SU-DHL-6 (cell line): ENCODE data around the gene ANGPTL8.

Experiments used
- H2AFZ ChIP-seq: fragments of 200-600 bp; sonication (generic); 2 replicates; pipeline ENCODE4 v1.6.1; 2014; ENCODE audit warnings: low read depth, mild to moderate bottlenecking, moderate library complexity, mixed read lengths, antibody characterized with exemption, low read length; ENCODE audit not compliant: severe bottlenecking
- H3F3A ChIP-seq: fragments of 200-600 bp; shearing (Covaris generic); 2 replicates; pipeline ENCODE4 v1.6.0; 2016; ENCODE audit warnings: antibody characterized with exemption, mild to moderate bottlenecking; ENCODE audit not compliant: insufficient read depth
- H3K27ac ChIP-seq: fragments of 200-600 bp; sonication (generic); 2 replicates; pipeline ENCODE4 v1.5.1; 2016; ENCODE audit warnings: low read depth, mild to moderate bottlenecking, low read length, moderate library complexity, mixed read lengths
- H3K27me3 ChIP-seq: fragments of 200-600 bp; sonication (generic), shearing (Covaris generic); 2 replicates; pipeline ENCODE4 v1.6.0; 2014; ENCODE audit warnings: mild to moderate bottlenecking, low read length
- H3K36me3 ChIP-seq: fragments of 200-600 bp; sonication (generic); 2 replicates; pipeline ENCODE4 v1.6.1; 2014; ENCODE audit warnings: mild to moderate bottlenecking, low read length, mixed read lengths
- H3K4me2 ChIP-seq: fragments of 300-600, 200-600 bp; shearing (Covaris generic), sonication (generic); 2 replicates; pipeline ENCODE4 v1.6.0; 2014; ENCODE audit warnings: low read length, low read depth, mild to moderate bottlenecking; ENCODE audit not compliant: poor library complexity, severe bottlenecking
- H3K4me3 ChIP-seq: fragments of 200-600 bp; sonication (generic); 2 replicates; pipeline ENCODE4 v1.5.1; 2014; ENCODE audit warnings: antibody characterized with exemption, low read length, mild to moderate bottlenecking, mixed read lengths; ENCODE audit not compliant: insufficient read depth, poor library complexity, severe bottlenecking
- H3K79me2 ChIP-seq: fragments of 200-600 bp; sonication (generic); 2 replicates; pipeline ENCODE4 v1.6.1; 2014; ENCODE audit warnings: mild to moderate bottlenecking, low read length, moderate library complexity; ENCODE audit not compliant: insufficient read depth
- H3K9ac ChIP-seq: fragments of 200-600 bp; sonication (generic); 2 replicates; pipeline ENCODE4 v1.7.0; 2014; ENCODE audit warnings: mild to moderate bottlenecking, low read length
- H3K9me2 ChIP-seq: fragments of 200-600 bp; sonication (generic); replicated peaks from 2 replicates; pipeline ENCODE4 v1.6.1; 2014; ENCODE audit warnings: low read length; ENCODE audit not compliant: insufficient read depth
- H3K9me3 ChIP-seq: fragments of 200-600 bp; sonication (generic); 2 replicates; pipeline ENCODE4 v1.6.1; 2014; ENCODE audit warnings: low read length, mixed read lengths; ENCODE audit not compliant: insufficient read depth
- H4K20me1 ChIP-seq: fragments of 200-600 bp; sonication (generic); 2 replicates; pipeline ENCODE4 v1.6.1; 2014; ENCODE audit warnings: low read depth, mild to moderate bottlenecking, antibody characterized with exemption, low read length, moderate library complexity, mixed read lengths
- EZH2phosphoT487 ChIP-seq: fragments of 200-600 bp; sonication (generic), shearing (Covaris generic); conservative IDR thresholded peaks from 2 replicates; pipeline ENCODE4 v1.6.1; 2018; ENCODE audit warnings: mild to moderate bottlenecking, antibody characterized with exemption, low read length, moderate library complexity, mixed read lengths
- TF ChIP-seq, protein P1 (sequence below): fragments of 200-600 bp; sonication (generic); IDR thresholded peaks from one replicate; pipeline ENCODE4 v1.5.1; 2017; ENCODE audit warnings: antibody characterized with exemption, mild to moderate bottlenecking, low read length, moderate library complexity; ENCODE audit not compliant: insufficient read depth, poor library complexity, severe bottlenecking

ANGPTL8 gene

DNA sequence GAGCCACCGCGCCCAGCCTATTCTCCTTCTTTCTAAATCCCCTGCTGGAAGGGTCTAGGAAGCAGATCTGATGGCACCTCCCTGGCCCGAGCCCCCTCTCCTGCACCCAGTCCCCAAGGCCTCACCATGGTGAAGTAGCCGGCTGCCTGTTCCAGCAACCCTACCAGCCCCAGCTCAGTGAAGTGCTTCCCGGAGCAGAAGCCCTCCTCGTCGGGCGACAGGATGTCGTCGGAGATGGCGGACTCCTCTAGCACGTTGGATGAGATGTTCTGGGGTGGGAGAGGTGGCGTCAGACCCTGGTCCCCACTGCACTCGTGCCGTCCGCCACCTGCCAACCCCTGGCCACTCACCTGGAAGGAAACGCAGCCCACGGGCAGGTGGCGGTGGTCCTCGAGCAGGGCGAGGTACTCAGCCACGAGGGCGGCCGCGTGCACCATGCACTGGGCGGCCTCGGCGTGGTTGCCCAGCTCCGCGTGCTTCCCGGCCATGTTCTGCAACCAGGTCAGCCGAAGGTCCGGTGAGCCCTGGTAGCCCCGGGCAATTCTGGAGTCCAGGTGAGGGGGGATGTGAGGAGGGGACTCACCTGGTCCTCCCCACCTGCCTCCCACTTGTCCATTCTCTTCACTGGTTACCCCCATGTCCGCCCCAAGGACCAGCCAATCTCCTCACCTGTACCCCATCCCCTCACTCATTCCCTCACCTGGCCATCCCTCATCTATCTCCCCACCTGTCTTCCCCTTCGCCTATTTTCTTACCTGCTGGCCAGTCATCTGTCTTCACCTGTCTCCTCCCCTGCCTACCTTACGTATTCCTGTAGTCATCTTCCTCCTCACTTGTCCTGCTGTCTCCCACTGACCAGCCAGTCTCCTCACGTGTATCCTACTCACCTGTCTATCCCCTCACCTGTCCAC, 30.6 kb upstream of the ANGPTL8 start:
- no peaks in the 10 kb centered on the region for H3K27me3 ChIP-seq

DNA sequence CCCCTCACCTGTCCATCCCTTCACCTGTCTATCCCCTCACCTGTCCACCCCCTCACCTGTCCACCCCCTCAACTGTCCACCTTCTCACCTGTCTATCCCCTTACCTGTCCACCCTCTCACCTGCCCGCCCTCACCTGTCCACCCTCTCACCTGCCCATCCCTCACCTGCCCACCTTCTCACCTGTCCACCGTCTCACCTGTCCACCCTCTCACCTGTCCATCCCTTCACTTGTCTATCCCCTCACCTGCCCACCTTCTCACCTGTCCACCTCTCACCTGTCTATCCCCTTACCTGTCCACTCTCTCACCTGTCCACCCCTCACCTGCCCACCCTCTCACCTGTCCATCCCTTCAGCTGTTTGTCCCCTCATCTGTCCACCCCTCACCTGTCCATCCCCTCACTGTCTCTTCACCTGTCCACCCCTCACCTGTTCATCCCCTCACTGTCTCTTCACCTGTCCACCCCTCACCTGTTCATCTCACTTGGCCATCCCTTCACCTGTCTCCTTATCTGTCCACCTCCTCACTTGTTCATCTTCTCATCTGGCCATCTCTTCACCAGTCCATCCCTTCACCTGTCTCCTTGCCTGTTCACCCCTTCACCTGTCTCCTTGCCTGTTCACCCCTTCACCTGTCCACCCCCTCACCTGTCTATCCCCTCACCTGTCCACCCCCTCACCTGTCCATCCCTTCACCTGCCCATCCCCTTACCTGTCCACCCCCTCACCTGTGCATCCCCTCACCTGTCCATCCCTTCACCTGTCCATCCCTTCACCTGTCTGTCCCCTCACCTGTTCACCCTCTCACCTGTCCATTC, 29.4 kb upstream of the ANGPTL8 start:
- H3K9me2 ChIP-seq, result no peaks in the 10 kb centered on the region
- H3K27me3 ChIP-seq, result no peaks in the 10 kb centered on the region
- no peak overlapping the region for H3K4me3 ChIP-seq
- no peak overlapping the region for H2AFZ ChIP-seq
- H3K4me2 ChIP-seq, result no peak overlapping the region
- no peaks in the 10 kb centered on the region for H3K9me3 ChIP-seq
- no peaks in the 10 kb centered on the region for H3K36me3 ChIP-seq
- TF ChIP-seq, protein P1, sequence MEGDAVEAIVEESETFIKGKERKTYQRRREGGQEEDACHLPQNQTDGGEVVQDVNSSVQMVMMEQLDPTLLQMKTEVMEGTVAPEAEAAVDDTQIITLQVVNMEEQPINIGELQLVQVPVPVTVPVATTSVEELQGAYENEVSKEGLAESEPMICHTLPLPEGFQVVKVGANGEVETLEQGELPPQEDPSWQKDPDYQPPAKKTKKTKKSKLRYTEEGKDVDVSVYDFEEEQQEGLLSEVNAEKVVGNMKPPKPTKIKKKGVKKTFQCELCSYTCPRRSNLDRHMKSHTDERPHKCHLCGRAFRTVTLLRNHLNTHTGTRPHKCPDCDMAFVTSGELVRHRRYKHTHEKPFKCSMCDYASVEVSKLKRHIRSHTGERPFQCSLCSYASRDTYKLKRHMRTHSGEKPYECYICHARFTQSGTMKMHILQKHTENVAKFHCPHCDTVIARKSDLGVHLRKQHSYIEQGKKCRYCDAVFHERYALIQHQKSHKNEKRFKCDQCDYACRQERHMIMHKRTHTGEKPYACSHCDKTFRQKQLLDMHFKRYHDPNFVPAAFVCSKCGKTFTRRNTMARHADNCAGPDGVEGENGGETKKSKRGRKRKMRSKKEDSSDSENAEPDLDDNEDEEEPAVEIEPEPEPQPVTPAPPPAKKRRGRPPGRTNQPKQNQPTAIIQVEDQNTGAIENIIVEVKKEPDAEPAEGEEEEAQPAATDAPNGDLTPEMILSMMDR, result no peak
- no peak for TF ChIP-seq EZH2phosphoT487
- H3K79me2 ChIP-seq, result no peaks in the 10 kb centered on the region
- no peaks in the 10 kb centered on the region for H4K20me1 ChIP-seq
- H3F3A ChIP-seq, result 0 out of 2 replicates have a peak, but pooled peaks cover 4% of the 10 kb centered on the region
- no peak overlapping the region for H3K9ac ChIP-seq
- no peak overlapping the region for H3K27ac ChIP-seq

More for the DNA sequence above, 30.6 kb upstream of the ANGPTL8 start:
- Histone ChIP-seq H3K4me3 (no peak overlapping the region), H3K36me3 (no peaks in the 10 kb centered on the region), H3K27ac (no peak overlapping the region), H4K20me1 (no peaks in the 10 kb centered on the region), H3F3A (0 out of 2 replicates have a peak, but pooled peaks cover 4% of the 10 kb centered on the region), H3K9ac (no peak overlapping the region), H3K4me2 (no peak overlapping the region), H3K9me2 (no peaks in the 10 kb centered on the region), H3K9me3 (no peaks in the 10 kb centered on the region), H2AFZ (no peak overlapping the region), H3K79me2 (no peaks in the 10 kb centered on the region)
- TF ChIP-seq EZH2phosphoT487, result no peak
- TF ChIP-seq, protein P1, result no peak

DNA sequence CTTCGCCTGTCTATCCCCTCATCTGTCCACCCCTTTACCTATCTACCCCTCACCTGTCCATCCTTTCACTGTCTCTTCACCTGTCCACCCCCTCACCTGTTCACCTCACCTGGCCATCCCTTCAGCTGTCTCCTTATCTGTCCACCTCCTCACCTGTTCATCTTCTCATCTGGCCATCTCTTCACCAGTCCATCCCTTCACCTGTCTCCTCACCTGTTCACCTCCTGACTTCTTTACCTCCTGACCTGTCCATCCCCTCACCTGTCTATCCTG, 28.8 kb upstream of the ANGPTL8 start:
- no peak overlapping the region for H3K4me3 ChIP-seq
- H3K36me3 ChIP-seq, result no peaks in the 10 kb centered on the region
- no peak overlapping the region for H3K27ac ChIP-seq
- no peaks in the 10 kb centered on the region for H3K79me2 ChIP-seq
- no peak overlapping the region for H3K4me2 ChIP-seq
- no peaks in the 10 kb centered on the region for H3K9me2 ChIP-seq
- H3K27me3 ChIP-seq, result no peaks in the 10 kb centered on the region
- TF ChIP-seq, protein P1, result no peak
- no peak for TF ChIP-seq EZH2phosphoT487
- H3K9ac ChIP-seq, result no peak overlapping the region
- no peaks in the 10 kb centered on the region for H4K20me1 ChIP-seq
- 0 out of 2 replicates have a peak, but pooled peaks cover 4% of the 10 kb centered on the region for H3F3A ChIP-seq
- no peaks in the 10 kb centered on the region for H3K9me3 ChIP-seq
- H2AFZ ChIP-seq, result no peak overlapping the region
